D721Med (cell line): ENCODE data around the gene MAP7.
"Not testable (repeated sequence)": the region's sequence is repeated elsewhere in the genome, so short reads cannot be mapped to it uniquely, and the experiment has no call there.

Experiments
- DNase-seq: peaks from one replicate; pipeline ENCODE4 v3.0.0; 2011; ENCODE audit warnings: low spot score; ENCODE audit not compliant: insufficient read length
- FAIRE-seq: peaks from 2 replicates; lab custom pipeline; 2011; peaks lifted over from hg19 to GRCh38; lab: Jason Lieb, UNC
- CTCF ChIP-seq: IDR thresholded peaks from 2 replicates; pipeline ENCODE4 v1.5.1; 2012; ENCODE audit warnings: mild to moderate bottlenecking, control low read depth; ENCODE audit not compliant: insufficient read depth; ENCODE audit errors: missing control alignments

The MAP7 gene

DNA sequence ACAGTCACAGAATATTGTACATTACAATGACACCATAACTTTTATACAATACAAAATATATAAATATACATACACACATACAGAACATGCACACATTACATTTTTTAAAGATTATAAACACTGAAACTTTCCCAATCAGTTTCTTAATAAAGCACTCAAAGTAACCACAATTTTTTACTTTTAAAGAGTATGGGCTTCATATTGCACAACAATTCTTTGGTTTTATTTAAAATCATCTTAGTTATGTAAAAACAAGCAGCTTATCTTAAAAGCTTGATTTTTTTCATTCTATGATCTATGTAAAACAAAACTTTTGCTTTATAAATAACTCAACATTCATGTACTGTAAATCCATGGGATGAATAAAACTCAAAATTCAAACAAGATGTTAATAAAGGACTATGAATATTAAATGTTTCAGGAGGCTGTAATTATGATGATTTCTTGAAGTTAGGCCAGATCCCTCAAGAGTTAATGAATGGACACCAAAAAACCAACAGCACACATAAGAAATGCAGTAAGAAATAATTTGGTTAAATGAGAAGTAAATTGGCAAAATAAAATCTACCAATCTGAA lies 167.5 kb downstream of the MAP7 start:
- no peak for DNase-seq
- FAIRE-seq, result no peak
- TF ChIP-seq CTCF, result no peak

GRCh38 chr6:136378888-136379287 lies 171.3 kb downstream of the MAP7 start:
- no peak for TF ChIP-seq CTCF
- no peak for DNase-seq
- FAIRE-seq, result no peak

DNA sequence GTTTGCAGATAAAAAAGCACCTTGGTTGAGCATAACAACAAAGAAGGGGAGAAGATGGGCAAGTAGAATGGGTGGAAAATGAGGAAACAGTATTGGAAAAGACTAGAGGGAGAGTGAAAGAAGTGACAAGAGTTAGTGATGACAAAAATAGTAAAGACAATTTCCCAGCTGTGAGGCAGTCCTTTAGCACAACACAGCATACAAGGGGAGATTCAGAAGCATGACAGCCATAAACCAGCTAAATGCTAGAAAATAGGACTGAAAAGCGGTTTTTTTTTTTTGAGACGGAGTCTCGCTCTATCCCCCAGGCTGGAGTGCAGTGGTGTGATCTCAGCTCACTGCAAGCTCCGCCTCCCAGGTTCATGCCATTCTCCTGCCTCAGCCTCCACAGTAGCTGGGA lies 174.4 kb downstream of the MAP7 start:
- DNase-seq, FAIRE-seq: not testable (repeated sequence)

- TF ChIP-seq CTCF, result no peak
- DNase-seq (no peak), FAIRE-seq (no peak)
These were observed 178.3 kb downstream of the MAP7 start for GRCh38 chr6:136371959-136372358.

- FAIRE-seq (no peak), DNase-seq (no peak)
- TF ChIP-seq CTCF, result no peak
These were observed 179.1 kb downstream of the MAP7 start for GRCh38 chr6:136370988-136371728.

DNA sequence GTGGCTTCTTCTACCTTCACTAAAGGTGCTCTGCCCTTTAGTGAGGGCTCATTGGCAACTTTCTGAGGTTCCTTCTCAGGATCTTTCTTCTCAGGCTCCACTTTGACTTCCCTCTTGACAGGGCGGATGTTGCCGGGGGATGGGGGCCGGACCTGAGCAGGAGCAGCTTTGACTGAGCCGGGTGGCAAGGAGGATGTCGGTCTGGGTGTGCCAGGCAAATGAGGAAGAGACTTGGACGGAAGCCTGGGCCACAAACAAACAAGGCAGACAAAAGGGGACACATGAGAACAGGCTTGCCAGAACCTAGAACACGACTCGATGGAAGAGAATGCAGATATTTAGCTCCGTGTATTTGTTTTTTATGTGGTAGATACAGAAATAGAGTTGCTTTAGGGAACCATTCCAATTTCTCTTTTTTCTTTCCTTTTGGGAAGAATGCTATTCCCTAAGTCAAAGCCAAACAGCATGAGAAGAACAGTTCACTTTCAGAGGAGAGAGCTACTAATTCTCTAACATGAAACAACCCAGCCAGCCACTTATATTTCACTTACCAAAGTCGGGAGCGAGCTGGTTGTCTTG lies 184.4 kb downstream of the MAP7 start:
- no peak for DNase-seq
- TF ChIP-seq CTCF, result no peak
- no peak for FAIRE-seq

- no peak for DNase-seq
- no peak for FAIRE-seq
- TF ChIP-seq CTCF, result no peak
These were observed 187.5 kb downstream of the MAP7 start for GRCh38 chr6:136362421-136363356.
